Measurements from ENCODE around the gene MRPL3.

MRPL3 gene

GRCh38 chr3:131502530-131503319, at the start of gene MRPL3:
Gene MRPL3, minus strand, starts transcription at chr3:131502971. Its CDS starts 150 bp downstream, at chr3:131502821.
- DNase-seq (ENCODE audit: low read depth), result peak; percentile 88
- peak within 1 kb of the TSS; percentile 98 for H3K4me3 ChIP-seq (ENCODE audit: low read length)
- no peak for TF ChIP-seq CTCF (conservative IDR thresholded peaks at IDR 0.05; ENCODE audit: low read length)

- H3K4me3 ChIP-seq (ENCODE audit: low read length), result no peak overlapping the region
- no peak for TF ChIP-seq CTCF (conservative IDR thresholded peaks at IDR 0.05; ENCODE audit: low read length)
- DNase-seq (ENCODE audit: low read depth), result no peak
Measured at GRCh38 chr3:131551761-131552160, 49.0 kb upstream of the MRPL3 start.

GRCh38 chr3:131550562-131551465, 48.0 kb upstream of the MRPL3 start:
- no peak overlapping the region for H3K4me3 ChIP-seq (ENCODE audit: low read length)
- no peak for DNase-seq (ENCODE audit: low read depth)
- TF ChIP-seq CTCF (conservative IDR thresholded peaks at IDR 0.05; ENCODE audit: low read length), result no peak

- DNase-seq (ENCODE audit: low read depth), result no peak
- peak; percentile 49 for TF ChIP-seq CTCF (conservative IDR thresholded peaks at IDR 0.05; ENCODE audit: low read length)
Measured at GRCh38 chr3:131549340-131549739, 46.6 kb upstream of the MRPL3 start.

GRCh38 chr3:131547585-131547984, 44.8 kb upstream of the MRPL3 start:
- TF ChIP-seq CTCF (conservative IDR thresholded peaks at IDR 0.05; ENCODE audit: low read length), result no peak
- no peak for DNase-seq (ENCODE audit: low read depth)
- H3K4me3 ChIP-seq (ENCODE audit: low read length), result no peak overlapping the region

More at GRCh38 chr3:131549340-131549739, 46.6 kb upstream of the MRPL3 start:
- H3K4me3 ChIP-seq (ENCODE audit: low read length), result no peak overlapping the region

GRCh38 chr3:131546441-131546840, 43.7 kb upstream of the MRPL3 start:
- no peak for TF ChIP-seq CTCF (conservative IDR thresholded peaks at IDR 0.05; ENCODE audit: low read length)
- no peak for DNase-seq (ENCODE audit: low read depth)
- no peak overlapping the region for H3K4me3 ChIP-seq (ENCODE audit: low read length)

Data from AG10803 (cell line).